GM19043 (cell line): Measurements from ENCODE around the gene COX19.

Experiments used
- ATAC-seq: cut with Tn5 transposase; IDR thresholded peaks from one replicate; pipeline ENCODE4 v1.9.1; 2021; ENCODE audit warnings: low read depth; ENCODE audit not compliant: unreplicated experiment

COX19 gene

GRCh38 chr7:979886-980571, 4.7 kb upstream of the COX19 start:
- ATAC-seq, result no peak

- ATAC-seq, result no peak
Measured at GRCh38 chr7:979151-979550, 3.8 kb upstream of the COX19 start.

GRCh38 chr7:978416-979091, 3.2 kb upstream of the COX19 start:
- ATAC-seq, result no peak

GRCh38 chr7:978049-978346, 2.6 kb upstream of the COX19 start:
- no peak for ATAC-seq

GRCh38 chr7:977326-978048, 2.1 kb upstream of the COX19 start:
- ATAC-seq, result peak; percentile 61

- ATAC-seq, result no peak
Measured at GRCh38 chr7:976901-977325, 1.6 kb upstream of the COX19 start.

- ATAC-seq, result no peak
Measured at GRCh38 chr7:975702-976473, 539 bp upstream of the COX19 start.

GRCh38 chr7:974172-974571, 1.2 kb downstream of the COX19 start:
- no peak for ATAC-seq

GRCh38 chr7:973312-973711, 2.0 kb downstream of the COX19 start:
- no peak for ATAC-seq

- ATAC-seq, result no peak
Measured at GRCh38 chr7:972676-973309, 2.6 kb downstream of the COX19 start.

GRCh38 chr7:972110-972509, 3.2 kb downstream of the COX19 start:
- no peak for ATAC-seq

- ATAC-seq, result no peak
Measured at GRCh38 chr7:970744-971143, 4.6 kb downstream of the COX19 start.

- ATAC-seq, result no peak
Measured at GRCh38 chr7:969403-969802, 5.9 kb downstream of the COX19 start.

- no peak for ATAC-seq
Measured at GRCh38 chr7:968205-969105, 6.9 kb downstream of the COX19 start.

- no peak for ATAC-seq
Measured at GRCh38 chr7:967361-968082, 7.8 kb downstream of the COX19 start.

GRCh38 chr7:966291-967069, 8.9 kb downstream of the COX19 start:
- no peak for ATAC-seq

- ATAC-seq, result no peak
Measured at GRCh38 chr7:964401-965231, 10.7 kb downstream of the COX19 start.
